Posterior cingulate gyrus (tissue), 11 donors: ENCODE data around the gene CCDC88A.
"Not testable (repeated sequence)": the region's sequence is repeated elsewhere in the genome, so short reads cannot be mapped to it uniquely, and the experiment has no call there.

Experiments
- DNase-seq, 10 donors: peaks; one replicate each; pipeline versions ENCODE4 v3.0.0 to v3.0.0-alpha.2; 2020 to 2021; ENCODE audit warnings: mixed read lengths in 3 of 10
- intact Hi-C: fragments of 100-400 bp; cut with DNase I; formaldehyde crosslinking; loops from one replicate; pipeline ENCODE4 v1.15.1; 2023

CCDC88A gene

DNA sequence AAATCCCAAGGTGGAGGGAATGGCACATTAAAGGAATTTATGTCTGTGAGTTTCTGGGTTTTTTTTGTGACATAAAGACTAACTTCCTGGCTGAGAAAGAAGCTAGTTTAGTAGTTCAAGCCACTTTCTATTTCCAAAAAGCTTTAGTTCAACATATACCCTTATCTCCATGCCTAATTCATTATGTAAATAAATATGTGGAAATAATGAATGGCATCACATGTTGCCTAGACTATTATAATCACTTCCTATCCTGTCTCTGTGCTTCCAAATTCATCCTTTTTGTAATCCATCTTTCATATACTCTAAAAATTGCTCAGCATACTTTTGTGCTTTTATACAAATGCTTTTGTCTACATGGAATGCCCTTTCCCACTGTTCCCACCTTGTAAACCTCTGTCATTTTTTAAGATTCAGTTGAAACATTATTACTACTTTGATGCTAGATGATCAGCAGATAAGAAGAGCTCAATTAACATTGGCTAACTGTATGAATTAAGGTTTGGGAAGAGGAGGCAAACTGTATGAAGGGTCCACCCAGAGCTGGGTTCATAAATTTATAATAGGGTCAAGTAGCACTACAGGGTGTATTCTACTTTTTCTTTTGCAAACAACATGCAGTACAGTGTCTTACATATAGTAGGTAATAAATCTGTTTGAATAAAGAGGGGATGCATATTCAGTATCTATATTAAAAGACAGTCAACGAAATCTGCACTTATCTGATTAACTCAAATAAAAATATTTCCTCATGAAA lies 88.9 kb downstream of the CCDC88A start:
- no peak for DNase-seq
- intact Hi-C loops: no loop called here

DNA sequence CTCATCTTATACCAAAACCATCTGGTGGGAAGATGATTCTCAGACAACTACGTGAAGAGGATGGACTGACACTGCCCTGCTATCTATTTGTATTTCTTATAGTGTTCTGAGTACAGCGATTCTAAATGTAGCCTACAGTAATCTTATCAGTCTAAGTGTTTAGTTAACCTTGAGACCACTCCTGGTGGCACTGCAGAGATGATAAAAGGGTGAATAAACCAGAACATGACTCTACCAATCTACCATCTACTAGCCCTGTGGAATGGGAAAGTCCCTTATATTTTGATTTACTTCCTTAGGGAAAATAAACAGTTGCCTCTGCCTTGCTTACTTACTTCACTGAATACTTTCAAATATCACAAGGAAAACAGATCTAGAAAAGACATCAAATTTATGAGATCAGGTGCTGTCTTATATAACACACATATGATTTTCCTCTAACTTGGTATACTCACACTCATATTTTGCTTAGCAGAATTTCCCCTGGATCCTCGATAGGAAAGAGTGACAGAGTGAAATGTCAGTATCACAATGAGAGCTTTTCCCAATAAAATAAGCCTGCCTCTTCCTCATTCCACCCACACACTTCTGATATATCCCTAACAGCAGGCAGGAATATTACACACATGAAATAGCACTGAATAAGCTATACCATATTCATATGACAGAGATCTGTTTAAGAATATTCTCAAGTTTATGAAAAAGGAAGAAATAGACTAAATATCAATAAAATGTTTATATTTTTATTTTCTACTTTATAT lies 92.0 kb downstream of the CCDC88A start:
- intact Hi-C loops: no loop called here
- DNase-seq: no peak

DNA sequence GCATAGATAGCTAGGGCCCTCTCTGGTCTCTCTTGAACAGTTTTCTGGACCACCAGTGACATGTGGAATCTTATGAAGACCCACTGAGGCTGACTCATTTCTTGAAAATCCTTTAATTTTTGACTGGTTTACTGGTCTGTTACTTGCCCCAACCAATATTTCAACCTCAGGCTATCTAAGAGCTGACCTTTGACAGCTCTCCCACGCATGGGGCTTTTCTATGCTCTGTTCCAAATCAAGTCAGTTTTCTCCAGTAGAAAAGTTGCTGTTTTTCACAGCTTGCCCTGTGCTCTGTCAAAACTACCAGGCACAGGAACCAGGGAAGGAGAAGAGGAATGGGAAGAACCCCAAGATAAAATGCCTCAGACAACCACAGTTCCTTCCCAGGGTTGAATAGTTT lies 104.7 kb downstream of the CCDC88A start:
- DNase-seq: no peak
- intact Hi-C loops: no loop called here

DNA sequence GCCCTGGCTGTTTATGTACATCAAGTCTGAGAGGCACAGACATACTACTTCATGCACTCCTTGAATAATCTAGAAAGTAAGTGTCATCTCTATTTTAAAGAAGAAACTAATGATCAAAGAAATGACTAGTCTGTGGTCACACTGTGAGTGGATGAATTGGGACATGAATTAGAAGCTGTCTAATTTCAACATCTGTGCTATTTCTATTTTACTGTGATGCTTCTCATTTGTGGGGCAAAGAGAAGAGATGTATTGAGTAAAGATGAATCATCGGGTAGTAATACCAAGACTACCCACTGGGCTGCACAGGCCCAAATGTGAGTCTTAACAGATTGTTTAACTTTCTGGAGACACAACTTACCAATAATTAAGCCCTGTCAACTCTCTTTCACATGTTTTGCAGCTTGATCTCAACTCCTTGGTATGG lies 108.2 kb downstream of the CCDC88A start:
- no peak for DNase-seq
- intact Hi-C loops: no loop called here

DNA sequence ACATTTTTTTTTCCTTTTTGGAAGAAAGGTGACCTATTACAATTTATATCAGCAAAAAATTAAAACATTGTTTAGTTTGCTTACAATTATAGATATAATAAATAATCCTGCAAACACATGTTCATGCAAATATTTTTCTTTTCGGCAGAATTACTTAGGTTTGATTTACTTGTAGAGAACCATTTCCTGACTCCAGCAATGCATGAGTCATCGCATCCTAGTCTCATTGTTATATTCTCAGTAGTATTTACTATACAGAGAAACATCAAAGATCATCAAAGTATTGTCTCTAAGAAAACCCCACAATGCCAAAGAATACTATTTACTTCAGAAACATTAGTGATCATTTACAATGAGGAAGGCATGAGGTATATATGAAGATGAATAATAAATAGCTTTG lies 110.2 kb downstream of the CCDC88A start:
- no peak for DNase-seq
- intact Hi-C loops: no loop called here

DNA sequence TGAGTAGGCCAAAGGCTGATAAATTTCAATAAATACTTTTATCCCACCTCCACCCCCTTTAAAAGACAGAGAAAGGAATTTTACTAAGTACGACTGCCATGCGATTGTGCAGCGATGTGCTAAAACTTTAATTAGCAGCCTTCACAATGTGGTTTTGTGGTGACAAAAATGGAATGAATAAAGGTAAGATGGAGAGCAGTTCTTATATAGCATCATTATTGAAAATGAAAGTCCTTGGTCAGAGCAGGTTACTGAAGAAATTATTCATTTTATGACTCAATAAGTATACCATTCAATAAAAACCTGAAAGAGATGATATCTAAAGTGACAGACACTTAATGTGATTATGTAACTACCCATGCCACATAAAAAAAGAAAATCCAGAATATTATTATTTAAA lies 117.4 kb downstream of the CCDC88A start:
- intact Hi-C loops: no loop called here
- DNase-seq: no peak

DNA sequence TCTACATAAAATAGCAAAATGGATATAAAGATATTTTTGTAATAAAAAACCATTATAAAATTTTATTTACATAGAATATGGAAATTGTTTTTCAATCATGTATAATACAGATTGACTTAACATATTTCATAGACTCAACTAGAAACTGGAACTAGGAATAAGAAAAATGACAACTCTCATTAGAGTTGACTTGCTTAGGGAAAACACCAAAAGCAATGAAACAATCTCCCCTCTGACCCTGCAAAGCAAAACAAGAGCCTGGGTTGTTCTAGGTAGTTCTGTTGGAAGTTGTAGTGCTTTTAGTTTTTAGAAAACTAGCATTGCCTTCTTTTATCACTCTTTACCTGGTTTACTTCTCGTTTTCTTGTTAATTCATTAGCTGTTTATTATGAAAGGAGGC lies 118.4 kb downstream of the CCDC88A start:
- no peak for DNase-seq
- intact Hi-C loops: no loop called here

DNA sequence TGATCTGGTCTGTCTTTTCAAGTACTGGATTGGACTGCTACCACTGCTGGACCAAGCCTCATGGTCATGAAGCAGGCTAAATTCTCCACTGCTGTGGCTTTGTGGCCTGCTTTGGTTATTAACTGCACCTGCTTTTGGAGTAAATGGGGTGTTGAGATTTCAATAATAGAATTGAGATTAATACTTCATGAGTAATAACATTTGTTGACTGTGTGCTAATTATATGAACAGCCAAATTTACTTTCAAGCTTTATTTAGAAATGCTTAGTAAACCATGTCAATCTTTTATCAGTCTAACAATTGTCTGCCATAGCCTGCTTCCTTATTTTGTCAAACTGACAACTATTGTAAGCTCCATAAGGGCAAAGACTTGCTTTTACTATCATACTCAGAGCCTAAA lies 123.3 kb downstream of the CCDC88A start:
- intact Hi-C loops: no loop called here
- peak in 1 of 10 donors; percentile 32 for DNase-seq

DNA sequence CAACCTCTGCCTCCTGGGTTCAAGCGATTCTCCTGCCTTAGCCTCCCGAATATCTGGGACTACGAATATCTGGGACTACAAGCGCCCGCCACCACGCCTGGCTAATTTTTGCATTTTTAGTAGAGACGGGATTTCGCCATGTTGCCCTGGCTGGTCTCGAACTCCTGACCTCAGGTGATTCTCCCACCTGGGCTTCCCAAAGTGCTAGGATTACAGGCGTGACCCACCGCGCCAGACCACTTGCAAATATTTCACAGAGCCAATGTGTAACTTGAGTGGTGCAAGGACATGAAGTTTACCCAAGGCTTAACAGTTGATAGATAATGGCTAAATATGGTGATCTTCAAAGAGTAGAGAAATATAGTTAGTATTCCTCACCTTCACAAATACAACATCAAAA lies 136.6 kb downstream of the CCDC88A start:
- DNase-seq: peak in 1 of 10 donors; percentile 55
- intact Hi-C loops: loop anchor here (5.0 kb wide), 1 partner anchor 134 kb away; the partner anchor contains the start of gene CCDC88A

DNA sequence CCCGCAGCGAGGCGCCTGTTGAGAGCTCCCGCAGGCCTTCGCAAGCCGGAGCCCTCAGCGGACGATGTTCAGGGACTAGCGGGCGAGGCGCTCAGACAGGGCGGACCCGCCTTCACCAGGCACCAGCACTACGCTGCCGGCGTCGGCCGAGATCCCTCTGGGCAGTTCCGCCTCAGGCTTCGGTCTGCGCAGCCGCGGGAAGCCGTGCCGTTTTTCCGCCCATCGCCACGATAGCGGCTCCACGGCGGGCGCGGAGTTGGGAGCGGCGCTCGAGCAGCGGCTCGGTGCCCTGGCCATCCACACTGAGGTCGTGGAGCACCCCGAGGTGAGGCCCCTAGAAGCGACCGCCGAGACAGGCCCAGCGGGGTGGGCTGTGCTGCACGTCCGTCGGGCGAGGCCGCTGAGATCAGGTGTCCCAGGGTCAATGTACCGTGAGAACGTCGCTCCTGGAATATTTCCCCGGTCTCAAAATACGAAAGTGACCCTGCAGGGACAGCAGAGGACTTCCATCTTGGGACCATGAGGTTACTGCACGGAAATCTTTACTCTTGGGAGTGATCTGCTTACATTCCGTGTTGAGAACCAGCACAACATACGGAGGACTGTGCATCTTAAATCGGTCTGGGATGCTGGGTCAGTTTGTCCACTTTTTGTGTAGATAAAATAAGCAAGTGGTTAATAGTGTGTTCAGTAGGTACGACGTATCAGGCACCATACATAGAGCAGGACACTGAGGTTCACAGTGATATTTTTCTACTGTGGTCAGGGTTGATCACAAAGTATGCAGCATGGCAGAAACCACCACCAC lies 137.3 kb downstream of the CCDC88A start:
- intact Hi-C loops: loop anchor here (5.0 kb wide), 1 partner anchor 135 kb away; the partner anchor contains the start of gene CCDC88A
- peak; percentile 73 to 97 (median 84) for DNase-seq

DNA sequence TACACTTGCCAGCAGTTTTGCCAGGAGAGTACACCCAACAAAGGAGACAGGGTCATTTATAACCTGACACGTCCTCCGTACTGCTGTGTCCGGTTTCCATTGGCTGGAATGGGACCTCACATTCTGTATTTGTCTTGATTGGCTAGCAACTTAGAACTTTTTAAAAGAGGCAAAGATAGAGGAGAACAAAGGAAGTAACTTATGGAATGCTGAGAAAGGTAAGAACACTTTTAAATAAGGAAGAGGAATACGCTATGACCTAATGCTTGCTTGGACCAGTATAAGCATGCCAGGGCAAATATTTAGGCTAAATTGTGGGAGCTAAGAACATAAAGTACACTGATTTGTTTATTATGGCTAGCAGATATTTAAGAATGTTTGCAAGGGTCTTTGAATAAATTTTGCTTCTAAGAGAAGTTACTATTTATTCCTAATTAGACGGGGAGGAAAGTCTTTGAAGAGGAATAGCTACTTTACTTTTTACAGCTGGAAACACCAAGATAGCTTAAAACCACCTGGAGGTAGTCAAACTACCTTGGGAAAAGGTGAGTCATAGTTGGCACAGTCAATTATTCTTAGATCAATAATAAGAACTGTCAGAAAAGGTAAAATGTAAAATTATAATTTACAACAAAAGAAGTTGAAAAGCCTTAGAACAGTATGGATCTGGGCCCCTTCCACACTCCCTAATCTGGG lies 138.7 kb downstream of the CCDC88A start:
- not testable (repeated sequence) for DNase-seq
- intact Hi-C loops: loop anchor here (5.0 kb wide), 1 partner anchor 136 kb away; the partner anchor contains the start of gene CCDC88A

DNA sequence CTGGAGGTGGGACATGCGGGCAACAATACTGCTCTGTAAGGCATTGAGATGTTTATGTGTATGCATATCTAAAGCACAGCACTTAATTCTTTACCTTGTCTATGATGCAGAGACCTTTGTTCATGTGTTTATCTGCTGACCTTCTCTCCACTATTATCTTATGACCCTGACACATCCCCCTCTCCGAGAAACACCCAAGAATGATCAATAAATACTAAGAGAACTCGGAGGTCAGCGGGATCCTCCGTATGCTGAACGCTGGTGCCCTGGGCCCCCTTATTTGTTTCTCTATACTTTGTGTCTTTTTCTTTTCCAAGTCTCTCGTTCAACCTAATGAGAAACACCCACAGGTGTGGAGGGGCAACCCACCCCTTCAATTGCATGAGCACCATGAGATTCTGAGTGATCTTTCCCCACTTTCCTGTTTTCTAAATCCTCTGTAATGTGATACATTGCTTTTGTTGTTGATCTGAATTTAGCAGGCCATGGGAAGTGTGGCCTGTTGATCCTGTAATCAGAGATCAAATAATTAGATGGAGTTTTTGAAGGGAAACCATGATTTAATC lies 139.7 kb downstream of the CCDC88A start:
- not testable (repeated sequence) for DNase-seq
- intact Hi-C loops: loop anchor here (5.0 kb wide), 1 partner anchor 137 kb away; the partner anchor contains the start of gene CCDC88A

DNA sequence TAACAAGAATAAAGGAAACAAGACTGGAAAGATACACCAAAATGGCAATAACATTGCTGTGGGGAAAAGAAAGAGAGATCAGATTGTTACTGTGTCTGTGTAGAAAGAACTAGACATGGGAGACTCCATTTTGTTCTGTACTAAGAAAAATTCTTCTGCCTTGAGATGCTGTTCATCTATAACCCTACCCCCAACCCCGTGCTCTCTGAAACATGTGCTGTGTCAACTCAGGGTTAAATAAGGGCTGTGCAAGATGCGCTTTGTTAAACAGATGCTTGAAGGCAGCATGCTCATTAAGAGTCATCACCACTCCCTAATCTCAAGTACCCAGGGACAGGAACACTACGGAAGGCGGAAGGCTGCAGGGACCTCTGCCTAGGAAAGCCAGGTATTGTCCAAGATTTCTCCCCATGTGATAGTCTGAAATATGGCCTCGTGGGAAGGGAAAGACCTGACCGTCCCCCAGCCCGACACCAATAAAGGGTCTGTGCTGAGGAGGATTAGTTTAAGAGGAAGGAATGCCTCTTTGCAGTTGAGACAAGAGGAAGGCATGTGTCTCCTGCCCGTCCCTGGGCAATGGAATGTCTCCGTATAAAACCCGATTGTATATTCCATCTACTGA lies 140.3 kb downstream of the CCDC88A start:
- DNase-seq, intact Hi-C loops: not testable (repeated sequence)

DNA sequence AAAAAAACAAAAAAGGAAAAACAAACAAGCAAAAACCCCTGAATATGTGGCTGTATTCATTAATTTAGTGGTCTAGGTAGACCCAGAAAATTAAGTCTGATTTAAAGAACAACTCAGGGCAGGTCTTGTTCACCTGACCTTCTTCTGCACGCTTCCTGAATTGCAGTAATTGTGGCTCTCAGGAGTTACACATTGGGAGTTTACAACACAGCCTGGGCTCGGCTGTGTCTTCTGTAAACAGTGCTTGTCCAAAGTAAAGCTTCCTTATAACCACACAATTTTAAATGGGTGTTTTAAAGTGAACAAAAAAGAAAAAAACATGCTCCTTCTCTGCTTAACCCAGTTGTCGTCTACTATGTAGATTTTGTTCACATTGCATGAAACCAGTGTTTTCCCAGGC lies 142.3 kb downstream of the CCDC88A start:
- no peak for DNase-seq
- intact Hi-C loops: no loop called here

DNA sequence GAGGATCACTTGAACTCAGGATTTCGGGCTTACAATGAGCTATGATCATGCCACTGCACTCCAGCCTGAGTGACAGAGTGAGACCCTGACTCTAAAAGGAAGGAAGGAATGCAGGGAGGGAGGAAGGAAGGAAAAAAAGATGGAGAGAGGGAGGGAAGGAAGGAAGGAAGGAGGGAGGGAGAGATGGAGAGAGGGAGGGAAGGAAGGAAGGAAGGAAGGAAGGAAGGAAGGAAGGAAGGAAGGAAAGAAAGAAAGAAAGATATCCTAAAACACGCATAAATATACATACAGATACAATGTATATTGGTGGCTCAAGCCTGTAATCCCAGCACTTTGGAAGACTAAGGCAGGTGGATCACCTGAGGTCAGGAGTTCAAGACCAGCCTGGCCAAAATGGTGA lies 145.3 kb downstream of the CCDC88A start:
- intact Hi-C loops, DNase-seq: not testable (repeated sequence)

DNA sequence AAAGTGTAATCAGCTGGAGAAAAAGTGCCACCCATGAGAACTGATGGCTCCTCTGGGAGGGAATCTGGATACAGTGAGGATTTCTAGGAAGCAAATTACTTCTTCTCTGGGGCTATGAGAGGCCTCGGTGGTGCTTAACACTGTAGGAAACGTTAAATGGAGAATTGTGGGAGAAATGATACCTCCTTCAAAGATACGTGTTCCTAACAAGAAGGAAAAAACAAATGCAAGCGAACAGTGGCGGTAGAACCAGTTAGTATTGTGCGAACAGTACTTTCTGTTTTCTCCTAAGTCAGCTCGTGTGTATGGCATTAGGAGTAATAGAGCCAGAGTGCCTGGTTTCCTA lies 150.0 kb downstream of the CCDC88A start:
- no peak for DNase-seq
- intact Hi-C loops: loop anchor here (2.0 to 5.0 kb wide), 2 partner anchors 37 to 163 kb away; partner anchors contain the start of genes CLHC1 and RPS27A

DNA sequence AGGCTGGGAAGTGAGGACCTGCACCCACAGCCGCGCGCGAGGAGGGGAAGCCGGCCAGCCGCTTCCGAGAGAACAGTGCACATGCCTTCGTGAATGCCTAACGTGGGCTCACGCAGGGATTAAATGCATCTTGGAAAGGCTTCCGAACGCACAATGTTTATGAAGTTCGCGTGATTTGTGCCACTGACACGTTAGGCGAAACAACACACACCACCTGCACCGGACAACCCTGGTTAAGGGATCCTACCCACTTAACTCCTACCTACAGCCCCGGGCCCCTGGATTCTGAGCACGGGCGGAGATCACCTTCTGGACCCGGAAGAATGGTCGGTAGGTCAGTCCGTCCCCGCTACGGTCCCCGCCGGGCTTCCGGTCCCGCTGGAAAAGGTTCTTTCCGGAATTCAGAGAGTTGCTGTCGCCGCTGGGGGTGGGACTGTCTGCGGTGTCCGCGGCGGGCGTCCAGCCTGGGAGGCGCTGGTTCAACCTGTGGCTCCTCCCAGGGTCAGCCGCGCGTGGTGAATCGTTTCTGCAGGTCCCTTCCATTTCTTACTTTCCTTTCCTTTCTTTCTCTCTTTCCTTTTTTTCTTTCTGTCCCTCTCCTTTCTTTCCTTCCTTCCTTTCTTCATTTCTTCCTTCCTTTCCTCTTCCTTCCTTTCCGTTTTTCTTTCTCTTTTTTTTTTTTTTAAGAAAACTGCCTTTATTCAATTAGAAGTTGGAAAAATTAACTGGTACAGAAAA lies 150.6 kb downstream of the CCDC88A start, which contains the start of gene MTIF2:
Gene MTIF2, minus strand, starts transcription at position 325 of the 738 bp plus-strand sequence. CDS start 5,373 bp downstream, outside the sequence.
- peak; percentile 88 to 99 (median 93) for DNase-seq
- intact Hi-C loops: loop anchor here (2.0 to 5.0 kb wide), 2 partner anchors 37 to 164 kb away; partner anchors contain the start of genes CLHC1 and RPS27A

DNA sequence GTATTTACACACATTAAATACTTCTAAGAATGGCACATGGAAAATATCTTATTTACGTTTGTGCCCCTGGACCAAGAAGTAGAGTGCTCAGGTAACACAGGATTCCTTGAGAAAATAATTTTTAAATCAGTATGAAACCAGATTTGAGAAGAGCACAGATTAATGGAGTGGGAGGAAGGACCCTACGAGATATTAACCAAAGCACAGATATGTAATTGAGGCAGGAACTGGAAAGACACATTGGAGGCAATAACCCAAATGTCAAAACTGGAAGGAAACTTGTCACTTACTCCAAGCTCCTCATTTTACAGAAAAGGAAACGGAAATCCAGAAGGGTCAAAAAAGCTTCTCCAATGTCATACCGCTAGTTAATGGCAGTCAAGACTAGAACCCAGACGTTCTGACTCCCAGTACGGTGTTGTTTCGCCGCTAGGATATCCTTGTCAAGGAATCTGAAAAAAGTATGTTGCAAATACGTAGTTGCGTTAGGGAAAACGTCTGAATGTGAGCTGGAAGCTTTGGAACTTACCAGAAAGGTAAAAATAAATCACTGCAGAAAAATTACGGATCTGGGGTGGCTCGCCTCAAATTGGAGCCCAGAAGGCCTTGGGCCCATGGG lies 151.3 kb downstream of the CCDC88A start:
- no peak for DNase-seq
- intact Hi-C loops: loop anchor here (2.0 to 5.0 kb wide), 2 partner anchors 36 to 164 kb away; partner anchors contain the start of genes CLHC1 and RPS27A
